GM12872 (cell line): ENCODE measurements around the gene BSPH1.

Source experiments
- CTCF ChIP-seq: IDR thresholded peaks from 3 replicates; pipeline ENCODE4 v1.5.1; 2011; ENCODE audit warnings: low read depth, mild to moderate bottlenecking, low read length, moderate library complexity; ENCODE audit not compliant: insufficient read depth

BSPH1 gene

GRCh38 chr19:47992070-47992469, at the start of gene BSPH1:
TSS of gene BSPH1 (minus strand) at chr19:47992170. CDS start at chr19:47992081, 89 bp downstream.
- no peak for TF ChIP-seq CTCF

- no peak for TF ChIP-seq CTCF
Observed at GRCh38 chr19:48036765-48037164, 44.8 kb upstream of the BSPH1 start.

GRCh38 chr19:48033604-48034003, 41.6 kb upstream of the BSPH1 start:
- no peak for TF ChIP-seq CTCF

- no peak for TF ChIP-seq CTCF
Observed at GRCh38 chr19:48030073-48030472, 38.1 kb upstream of the BSPH1 start.

- no peak for TF ChIP-seq CTCF
Observed at GRCh38 chr19:48029431-48029830, 37.5 kb upstream of the BSPH1 start.

GRCh38 chr19:48025480-48025879, 33.5 kb upstream of the BSPH1 start:
- no peak for TF ChIP-seq CTCF

- no peak for TF ChIP-seq CTCF
Observed at GRCh38 chr19:48023518-48023917, 31.5 kb upstream of the BSPH1 start.

- no peak for TF ChIP-seq CTCF
Observed at GRCh38 chr19:48023011-48023410, 31.0 kb upstream of the BSPH1 start.
